H1 (cell line): ENCODE data around the gene GXYLT1. TPM values are rescaled to one million over a fixed set of nuclear protein-coding genes. Genes with fewer than 3 reads are reported as not detected.

Experiments
- SP1 ChIP-seq: IDR thresholded peaks from 2 replicates; pipeline ENCODE4 v1.6.1; 2011; ENCODE audit warnings: low read depth, low read length
- polyA plus RNA-seq, 7 experiments: library from polyadenylated mRNA; depleted of rRNA in 3 of 7; stranded (reverse) in 5 of 7; unstranded in 2 of 7; fragments of >200 nt in 5 of 7; fragments of 200-250 nt in 2 of 7; gene quantifications; 1 replicate in 5 of 7; 2 replicates in 1 of 7; 4 replicates in 1 of 7; pipeline versions ENCODE4 v1.2.1 to v1.2.3, GENCODE V29; 2011 to 2013; ENCODE audit warnings: missing spikeins in 2 of 7, mixed read lengths in 2 of 7
- total RNA-seq: library from RNA; stranded (reverse); fragmentation: NEBNext Ultra II Directional; extraction: Animal tissue kit (Norgen Biotek cat#: 25700); gene quantifications from 2 replicates; pipeline ENCODE4 v1.2.1, GENCODE V29; 2021
- TF ChIP-seq, protein P1 (sequence below): fragments of 300-600 bp; sonication (generic); IDR thresholded peaks from 2 replicates; pipeline ENCODE4 v1.7.1; 2012; ENCODE audit warnings: low read length, moderate library complexity, mild to moderate bottlenecking, inconsistent platforms; ENCODE audit not compliant: insufficient replicate concordance

GXYLT1 gene
- total and polyA plus RNA-seq, 2 of the 8 experiments (the other 6 are each of a cell fraction or from before 2014, with no cell fraction given): 3.1 to 10.7 TPM

DNA sequence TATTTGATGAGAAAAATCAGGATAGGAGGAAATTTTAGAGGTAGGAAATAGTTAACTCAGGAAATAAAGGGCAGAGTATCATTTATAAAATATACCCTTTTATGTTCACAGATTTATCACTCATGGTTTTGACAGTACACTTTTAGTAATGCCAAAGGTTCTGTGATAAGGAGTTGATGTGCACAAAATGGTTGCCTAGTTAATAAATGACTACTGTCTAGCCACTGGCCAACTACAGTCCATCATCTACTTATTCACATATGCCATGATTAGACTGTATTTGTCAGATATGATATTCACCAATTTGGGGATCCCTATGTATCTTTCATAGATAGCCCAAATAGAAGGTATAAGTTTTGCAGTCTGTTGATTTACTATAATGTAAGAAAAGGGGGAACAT is 19.2 kb upstream of the GXYLT1 start (continued):
- TF ChIP-seq, protein P1, sequence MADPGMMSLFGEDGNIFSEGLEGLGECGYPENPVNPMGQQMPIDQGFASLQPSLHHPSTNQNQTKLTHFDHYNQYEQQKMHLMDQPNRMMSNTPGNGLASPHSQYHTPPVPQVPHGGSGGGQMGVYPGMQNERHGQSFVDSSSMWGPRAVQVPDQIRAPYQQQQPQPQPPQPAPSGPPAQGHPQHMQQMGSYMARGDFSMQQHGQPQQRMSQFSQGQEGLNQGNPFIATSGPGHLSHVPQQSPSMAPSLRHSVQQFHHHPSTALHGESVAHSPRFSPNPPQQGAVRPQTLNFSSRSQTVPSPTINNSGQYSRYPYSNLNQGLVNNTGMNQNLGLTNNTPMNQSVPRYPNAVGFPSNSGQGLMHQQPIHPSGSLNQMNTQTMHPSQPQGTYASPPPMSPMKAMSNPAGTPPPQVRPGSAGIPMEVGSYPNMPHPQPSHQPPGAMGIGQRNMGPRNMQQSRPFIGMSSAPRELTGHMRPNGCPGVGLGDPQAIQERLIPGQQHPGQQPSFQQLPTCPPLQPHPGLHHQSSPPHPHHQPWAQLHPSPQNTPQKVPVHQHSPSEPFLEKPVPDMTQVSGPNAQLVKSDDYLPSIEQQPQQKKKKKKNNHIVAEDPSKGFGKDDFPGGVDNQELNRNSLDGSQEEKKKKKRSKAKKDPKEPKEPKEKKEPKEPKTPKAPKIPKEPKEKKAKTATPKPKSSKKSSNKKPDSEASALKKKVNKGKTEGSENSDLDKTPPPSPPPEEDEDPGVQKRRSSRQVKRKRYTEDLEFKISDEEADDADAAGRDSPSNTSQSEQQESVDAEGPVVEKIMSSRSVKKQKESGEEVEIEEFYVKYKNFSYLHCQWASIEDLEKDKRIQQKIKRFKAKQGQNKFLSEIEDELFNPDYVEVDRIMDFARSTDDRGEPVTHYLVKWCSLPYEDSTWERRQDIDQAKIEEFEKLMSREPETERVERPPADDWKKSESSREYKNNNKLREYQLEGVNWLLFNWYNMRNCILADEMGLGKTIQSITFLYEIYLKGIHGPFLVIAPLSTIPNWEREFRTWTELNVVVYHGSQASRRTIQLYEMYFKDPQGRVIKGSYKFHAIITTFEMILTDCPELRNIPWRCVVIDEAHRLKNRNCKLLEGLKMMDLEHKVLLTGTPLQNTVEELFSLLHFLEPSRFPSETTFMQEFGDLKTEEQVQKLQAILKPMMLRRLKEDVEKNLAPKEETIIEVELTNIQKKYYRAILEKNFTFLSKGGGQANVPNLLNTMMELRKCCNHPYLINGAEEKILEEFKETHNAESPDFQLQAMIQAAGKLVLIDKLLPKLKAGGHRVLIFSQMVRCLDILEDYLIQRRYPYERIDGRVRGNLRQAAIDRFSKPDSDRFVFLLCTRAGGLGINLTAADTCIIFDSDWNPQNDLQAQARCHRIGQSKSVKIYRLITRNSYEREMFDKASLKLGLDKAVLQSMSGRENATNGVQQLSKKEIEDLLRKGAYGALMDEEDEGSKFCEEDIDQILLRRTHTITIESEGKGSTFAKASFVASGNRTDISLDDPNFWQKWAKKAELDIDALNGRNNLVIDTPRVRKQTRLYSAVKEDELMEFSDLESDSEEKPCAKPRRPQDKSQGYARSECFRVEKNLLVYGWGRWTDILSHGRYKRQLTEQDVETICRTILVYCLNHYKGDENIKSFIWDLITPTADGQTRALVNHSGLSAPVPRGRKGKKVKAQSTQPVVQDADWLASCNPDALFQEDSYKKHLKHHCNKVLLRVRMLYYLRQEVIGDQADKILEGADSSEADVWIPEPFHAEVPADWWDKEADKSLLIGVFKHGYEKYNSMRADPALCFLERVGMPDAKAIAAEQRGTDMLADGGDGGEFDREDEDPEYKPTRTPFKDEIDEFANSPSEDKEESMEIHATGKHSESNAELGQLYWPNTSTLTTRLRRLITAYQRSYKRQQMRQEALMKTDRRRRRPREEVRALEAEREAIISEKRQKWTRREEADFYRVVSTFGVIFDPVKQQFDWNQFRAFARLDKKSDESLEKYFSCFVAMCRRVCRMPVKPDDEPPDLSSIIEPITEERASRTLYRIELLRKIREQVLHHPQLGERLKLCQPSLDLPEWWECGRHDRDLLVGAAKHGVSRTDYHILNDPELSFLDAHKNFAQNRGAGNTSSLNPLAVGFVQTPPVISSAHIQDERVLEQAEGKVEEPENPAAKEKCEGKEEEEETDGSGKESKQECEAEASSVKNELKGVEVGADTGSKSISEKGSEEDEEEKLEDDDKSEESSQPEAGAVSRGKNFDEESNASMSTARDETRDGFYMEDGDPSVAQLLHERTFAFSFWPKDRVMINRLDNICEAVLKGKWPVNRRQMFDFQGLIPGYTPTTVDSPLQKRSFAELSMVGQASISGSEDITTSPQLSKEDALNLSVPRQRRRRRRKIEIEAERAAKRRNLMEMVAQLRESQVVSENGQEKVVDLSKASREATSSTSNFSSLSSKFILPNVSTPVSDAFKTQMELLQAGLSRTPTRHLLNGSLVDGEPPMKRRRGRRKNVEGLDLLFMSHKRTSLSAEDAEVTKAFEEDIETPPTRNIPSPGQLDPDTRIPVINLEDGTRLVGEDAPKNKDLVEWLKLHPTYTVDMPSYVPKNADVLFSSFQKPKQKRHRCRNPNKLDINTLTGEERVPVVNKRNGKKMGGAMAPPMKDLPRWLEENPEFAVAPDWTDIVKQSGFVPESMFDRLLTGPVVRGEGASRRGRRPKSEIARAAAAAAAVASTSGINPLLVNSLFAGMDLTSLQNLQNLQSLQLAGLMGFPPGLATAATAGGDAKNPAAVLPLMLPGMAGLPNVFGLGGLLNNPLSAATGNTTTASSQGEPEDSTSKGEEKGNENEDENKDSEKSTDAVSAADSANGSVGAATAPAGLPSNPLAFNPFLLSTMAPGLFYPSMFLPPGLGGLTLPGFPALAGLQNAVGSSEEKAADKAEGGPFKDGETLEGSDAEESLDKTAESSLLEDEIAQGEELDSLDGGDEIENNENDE: no peak
- no peak for TF ChIP-seq SP1
